22Rv1 (cell line): ENCODE data around the gene SLC36A1.

Experiments
- CTCF ChIP-seq: fragments of 450-650 bp; IDR thresholded peaks from 2 replicates; pipeline ENCODE4 v1.5.1; 2017; ENCODE audit warnings: mild to moderate bottlenecking
- ZFX ChIP-seq: fragments of 450-650 bp; IDR thresholded peaks from 2 replicates; pipeline ENCODE4 v1.6.1; 2017; ENCODE audit warnings: antibody characterized with exemption, borderline replicate concordance

GRCh38 chr5:151541571-151541970 lies 94.2 kb downstream of the SLC36A1 start:
- TF ChIP-seq CTCF (no peak), ZFX (no peak)
